ENCODE measurements around the gene PEA15.

Gene PEA15

DNA sequence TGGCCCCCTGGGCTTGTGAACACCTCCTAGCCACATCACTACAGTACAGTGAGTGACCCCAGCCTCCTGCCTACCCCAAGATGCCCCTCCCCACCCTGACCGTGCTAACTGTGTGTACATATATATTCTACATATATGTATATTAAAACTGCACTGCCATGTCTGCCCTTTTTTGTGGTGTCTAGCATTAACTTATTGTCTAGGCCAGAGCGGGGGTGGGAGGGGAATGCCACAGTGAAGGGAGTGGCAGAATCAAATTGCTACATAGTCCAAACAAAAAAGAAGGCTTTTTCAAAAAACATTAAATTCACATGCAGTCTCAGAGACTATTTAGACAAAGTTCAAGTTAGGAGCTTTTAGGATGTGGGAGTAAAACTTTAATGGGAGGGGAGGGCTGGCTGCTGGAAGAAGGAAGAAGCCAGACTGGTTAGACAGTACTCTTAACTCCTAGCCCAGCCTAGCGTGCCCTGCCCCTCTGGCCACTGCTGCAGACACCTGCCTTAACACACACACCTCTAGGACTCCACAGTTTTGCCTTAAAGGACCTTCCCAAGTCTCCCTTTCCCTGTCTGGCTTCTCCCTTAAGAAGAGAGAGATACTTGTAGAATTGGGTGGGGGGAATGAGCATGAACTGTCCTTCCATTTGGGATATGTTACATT, 9.4 kb downstream of the PEA15 start:
- H3K36me3 ChIP-seq, result peaks cover 82% of the 10 kb centered on the region
- no peak overlapping the region for H3K4me3 ChIP-seq (ENCODE audit: low read depth, low read length)
- H3K9me3 ChIP-seq, result no peaks in the 10 kb centered on the region
- no peaks in the 10 kb centered on the region for H3K27me3 ChIP-seq
- TF ChIP-seq, protein P1, sequence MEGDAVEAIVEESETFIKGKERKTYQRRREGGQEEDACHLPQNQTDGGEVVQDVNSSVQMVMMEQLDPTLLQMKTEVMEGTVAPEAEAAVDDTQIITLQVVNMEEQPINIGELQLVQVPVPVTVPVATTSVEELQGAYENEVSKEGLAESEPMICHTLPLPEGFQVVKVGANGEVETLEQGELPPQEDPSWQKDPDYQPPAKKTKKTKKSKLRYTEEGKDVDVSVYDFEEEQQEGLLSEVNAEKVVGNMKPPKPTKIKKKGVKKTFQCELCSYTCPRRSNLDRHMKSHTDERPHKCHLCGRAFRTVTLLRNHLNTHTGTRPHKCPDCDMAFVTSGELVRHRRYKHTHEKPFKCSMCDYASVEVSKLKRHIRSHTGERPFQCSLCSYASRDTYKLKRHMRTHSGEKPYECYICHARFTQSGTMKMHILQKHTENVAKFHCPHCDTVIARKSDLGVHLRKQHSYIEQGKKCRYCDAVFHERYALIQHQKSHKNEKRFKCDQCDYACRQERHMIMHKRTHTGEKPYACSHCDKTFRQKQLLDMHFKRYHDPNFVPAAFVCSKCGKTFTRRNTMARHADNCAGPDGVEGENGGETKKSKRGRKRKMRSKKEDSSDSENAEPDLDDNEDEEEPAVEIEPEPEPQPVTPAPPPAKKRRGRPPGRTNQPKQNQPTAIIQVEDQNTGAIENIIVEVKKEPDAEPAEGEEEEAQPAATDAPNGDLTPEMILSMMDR (IDR thresholded peaks at IDR 0.05; ENCODE audit: low read depth, low read length), result no peak
- no peak for DNase-seq
- H3K4me1 ChIP-seq, result peaks cover 13% of the 10 kb centered on the region

DNA sequence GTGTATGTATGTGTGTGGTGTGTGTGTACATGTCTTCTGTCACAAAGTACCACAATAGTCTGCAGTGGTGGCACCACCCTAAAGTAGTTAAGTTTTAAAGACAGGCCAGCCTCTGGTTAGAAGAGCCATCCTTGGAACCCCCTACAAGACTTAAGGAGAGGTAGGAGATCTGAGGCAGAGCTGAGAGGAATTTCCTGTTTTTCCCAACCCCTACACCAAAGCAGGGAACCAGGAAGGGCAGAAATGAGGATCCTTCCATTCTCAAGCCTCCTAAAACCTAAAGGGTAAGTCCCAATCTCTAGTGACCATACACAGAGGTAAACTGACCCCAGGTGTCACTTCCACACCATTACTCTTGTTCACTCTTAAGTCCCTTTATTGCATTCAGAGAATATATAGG, 11.1 kb downstream of the PEA15 start:
- peaks cover 75% of the 10 kb centered on the region for H3K36me3 ChIP-seq
- no peaks in the 10 kb centered on the region for H3K4me1 ChIP-seq
- TF ChIP-seq, protein P1 (IDR thresholded peaks at IDR 0.05; ENCODE audit: low read depth, low read length), result no peak
- H3K9me3 ChIP-seq, result no peaks in the 10 kb centered on the region
- no peak overlapping the region for H3K4me3 ChIP-seq (ENCODE audit: low read depth, low read length)
- H3K27me3 ChIP-seq, result no peaks in the 10 kb centered on the region
- no peak for DNase-seq

DNA sequence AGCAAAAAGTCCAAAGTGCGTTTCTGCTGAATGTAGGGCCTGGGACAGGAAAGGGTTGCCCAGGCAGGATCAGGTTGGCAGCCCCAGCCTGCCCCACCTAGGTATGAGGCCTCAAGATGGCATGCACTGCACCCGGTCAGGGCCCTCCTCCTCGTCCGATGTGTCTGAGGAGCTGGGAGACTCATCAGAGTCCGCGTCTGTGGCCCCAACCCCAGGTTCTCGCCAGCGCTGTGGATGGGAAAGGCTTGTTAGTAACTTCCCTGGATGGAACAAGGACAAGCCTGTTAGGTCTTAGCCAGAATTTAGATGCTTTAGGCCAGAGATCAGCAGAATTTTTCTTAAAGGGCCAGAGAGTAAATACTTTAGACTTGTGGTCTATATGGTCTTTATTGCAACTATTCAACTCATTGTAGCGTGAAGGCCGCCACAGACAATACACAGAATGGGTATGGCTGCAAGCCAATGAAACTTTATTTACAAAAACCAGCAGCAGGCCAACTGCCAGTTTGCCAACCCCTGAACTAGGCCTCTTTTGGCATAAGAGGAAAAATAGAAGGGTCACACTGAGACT, 12.4 kb downstream of the PEA15 start:
- no peaks in the 10 kb centered on the region for H3K9me3 ChIP-seq
- no peak overlapping the region for H3K4me3 ChIP-seq (ENCODE audit: low read depth, low read length)
- TF ChIP-seq, protein P1 (IDR thresholded peaks at IDR 0.05; ENCODE audit: low read depth, low read length), result no peak
- H3K27me3 ChIP-seq, result no peaks in the 10 kb centered on the region
- H3K36me3 ChIP-seq, result peaks cover 68% of the 10 kb centered on the region
- no peak for DNase-seq
- H3K4me1 ChIP-seq, result no peaks in the 10 kb centered on the region

DNA sequence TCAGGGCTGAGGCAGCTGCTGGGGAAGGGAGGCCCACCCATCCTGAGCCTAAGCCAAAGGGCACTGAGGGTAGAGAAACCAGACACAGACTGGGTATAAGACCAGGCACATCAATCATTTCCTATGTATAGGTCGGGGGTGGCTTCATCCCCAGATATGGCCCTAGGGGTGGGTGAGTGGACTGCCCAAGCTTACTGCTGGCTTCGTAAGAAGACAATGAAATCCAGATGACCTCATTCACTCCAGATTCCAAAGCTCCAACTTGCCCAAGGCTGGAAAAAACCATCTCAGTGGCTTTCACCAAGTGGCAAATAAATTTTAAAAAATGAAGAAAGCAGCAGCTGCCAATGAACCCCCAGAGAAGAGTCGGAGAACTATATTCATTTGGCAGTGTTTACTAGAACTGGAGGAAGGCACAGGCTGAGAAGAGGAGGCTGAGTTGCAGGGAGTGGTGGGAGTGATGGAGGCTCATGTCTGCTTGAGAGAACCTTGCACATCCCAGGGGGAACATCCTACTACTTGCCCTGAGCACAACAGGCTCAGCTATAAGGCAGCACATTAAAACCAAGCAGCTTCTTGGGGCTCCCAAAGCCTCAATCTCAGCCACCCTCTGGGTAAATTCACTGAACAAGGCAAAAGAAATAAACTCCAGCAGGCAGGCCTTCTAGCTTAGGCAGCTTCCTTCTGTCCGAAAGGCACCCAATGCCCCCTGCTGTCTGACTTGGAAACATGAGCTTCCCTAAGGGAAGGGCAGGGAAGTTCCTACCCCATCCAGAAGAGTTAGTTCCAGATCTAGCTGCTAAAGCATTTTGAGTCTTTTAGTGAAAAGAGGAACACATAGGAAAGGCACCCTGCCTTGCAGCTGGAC, 14.1 kb downstream of the PEA15 start:
- Histone ChIP-seq H3K9me3 (no peaks in the 10 kb centered on the region), H3K27me3 (no peaks in the 10 kb centered on the region), H3K4me1 (no peaks in the 10 kb centered on the region), H3K4me3 (ENCODE audit: low read depth, low read length) (no peak overlapping the region), H3K36me3 (peaks cover 65% of the 10 kb centered on the region)
- DNase-seq, result peak; percentile 60
- TF ChIP-seq, protein P1 (IDR thresholded peaks at IDR 0.05; ENCODE audit: low read depth, low read length), result peak; percentile 76

DNA sequence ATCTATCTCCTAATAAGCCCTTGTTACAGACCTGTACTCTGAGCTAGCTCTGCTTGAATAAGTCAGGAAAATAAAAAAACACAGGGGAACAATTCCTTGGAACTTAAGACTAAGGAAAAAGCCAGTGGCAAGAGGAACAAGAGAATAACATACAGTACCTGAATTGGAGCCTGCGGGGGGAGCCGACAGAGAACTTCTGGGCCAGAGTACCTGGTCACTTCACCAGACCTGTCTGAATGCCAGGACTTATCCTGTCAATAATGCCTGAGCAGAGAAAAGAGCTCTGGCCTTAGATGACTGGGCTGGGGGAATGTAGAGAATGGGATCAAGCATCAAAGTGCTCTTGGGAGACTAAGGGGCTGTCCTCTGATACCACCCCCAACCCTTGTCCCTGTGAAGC, 15.1 kb downstream of the PEA15 start:
- TF ChIP-seq, protein P1 (IDR thresholded peaks at IDR 0.05; ENCODE audit: low read depth, low read length), result no peak
- peaks cover 64% of the 10 kb centered on the region for H3K36me3 ChIP-seq
- no peaks in the 10 kb centered on the region for H3K9me3 ChIP-seq
- H3K4me1 ChIP-seq, result no peaks in the 10 kb centered on the region
- no peak overlapping the region for H3K4me3 ChIP-seq (ENCODE audit: low read depth, low read length)
- H3K27me3 ChIP-seq, result no peaks in the 10 kb centered on the region
- DNase-seq, result no peak
